H1 (cell line): ENCODE results near the gene MAP10. TPM values are rescaled to one million over a fixed set of nuclear protein-coding genes. Genes with fewer than 3 reads are reported as not detected.

Experiments
- CTCF ChIA-PET: fragments of 300-600 bp; sonication (Branson Sonifier 250); formaldehyde crosslinking; loops from one replicate; lab custom pipeline; 2021; ENCODE audit not compliant: partially characterized antibody; lab: Charles Lee
- POLR2A ChIA-PET: fragments of 300-600 bp; sonication (Branson Sonifier 250); formaldehyde crosslinking; loops from one replicate; lab custom pipeline; 2021; ENCODE audit warnings: inconsistent platforms; ENCODE audit not compliant: partially characterized antibody; lab: Charles Lee
- DNase-seq, 2 experiments: peaks; one replicate each; pipeline versions ENCODE4 v3.0.0 to v3.0.0-alpha.2; 2010 to 2022; ENCODE audit warnings: low spot score in 2 of 2, low read depth in 1 of 2, mixed read lengths in 1 of 2
- FAIRE-seq: peaks from 2 replicates; lab custom pipeline; 2011; peaks lifted over from hg19 to GRCh38; lab: Jason Lieb, UNC
- H2AFZ ChIP-seq: 2 replicates; pipeline ENCODE4 v1.8.1; 2012; ENCODE audit warnings: low read length, inconsistent platforms
- H2AK5ac ChIP-seq: 2 replicates; pipeline ENCODE4 v1.6.1; 2013; ENCODE audit warnings: low read depth, low read length
- H2BK120ac ChIP-seq: replicated peaks from 2 replicates; pipeline ENCODE3; 2013; ENCODE audit warnings: low read depth, low read length, inconsistent platforms
- H2BK12ac ChIP-seq: 2 replicates; pipeline ENCODE4 v1.6.1; 2013; ENCODE audit warnings: low read depth, low read length
- H2BK15ac ChIP-seq: 2 replicates; pipeline ENCODE4 v1.6.1; 2013; ENCODE audit warnings: low read length
- H2BK20ac ChIP-seq: 2 replicates; pipeline ENCODE4 v1.6.1; 2013; ENCODE audit warnings: low read length
- H2BK5ac ChIP-seq: 2 replicates; pipeline ENCODE4 v1.6.1; 2013; ENCODE audit warnings: low read depth, low read length
- H3K14ac ChIP-seq: 2 replicates; pipeline ENCODE4 v1.6.1; 2013; ENCODE audit warnings: inconsistent platforms; ENCODE audit not compliant: insufficient read length
- H3K18ac ChIP-seq: 2 replicates; pipeline ENCODE4 v1.6.1; 2013; ENCODE audit warnings: low read length; ENCODE audit errors: extremely low read depth
- H3K23ac ChIP-seq: 2 replicates; pipeline ENCODE4 v1.6.1; 2013; ENCODE audit warnings: inconsistent platforms; ENCODE audit not compliant: insufficient read length
- H3K23me2 ChIP-seq: 2 replicates; pipeline ENCODE4 v1.6.1; 2013; ENCODE audit warnings: low read depth, low read length
- H3K27ac ChIP-seq: 2 replicates; pipeline ENCODE4 v1.6.1; 2011; ENCODE audit warnings: low read depth, low read length, inconsistent platforms
- H3K27me3 ChIP-seq, 4 experiments: replicated peaks in 1 of 4; 1 replicate in 1 of 4; 2 replicates in 3 of 4; pipeline versions ENCODE4 v1.6.1 to v1.8.1; 2011 to 2013; ENCODE audit warnings: low read length in 3 of 4, mild to moderate bottlenecking in 3 of 4, inconsistent platforms in 2 of 4, mixed read lengths in 2 of 4, moderate library complexity in 1 of 4; ENCODE audit not compliant: control insufficient read depth in 3 of 4, insufficient read depth in 3 of 4; ENCODE audit errors: extremely low read depth in 1 of 4
- H3K36me3 ChIP-seq, 4 experiments: 2 replicates each; pipeline versions ENCODE4 v1.6.1 to v1.8.1; 2011 to 2013; ENCODE audit warnings: mild to moderate bottlenecking in 4 of 4, low read length in 3 of 4, moderate library complexity in 2 of 4, control low read depth in 1 of 4, inconsistent platforms in 1 of 4; ENCODE audit not compliant: insufficient read depth in 4 of 4, control insufficient read depth in 2 of 4
- H3K4ac ChIP-seq: replicated peaks from 2 replicates; pipeline ENCODE3; 2013; ENCODE audit warnings: low read length, low read depth, mixed read lengths, inconsistent platforms; ENCODE audit not compliant: insufficient read length
- H3K4me1 ChIP-seq, 4 experiments: replicated peaks in 1 of 4; 1 replicate in 1 of 4; 2 replicates in 3 of 4; pipeline versions ENCODE4 v1.6.1 to v1.8.1; 2011 to 2013; ENCODE audit warnings: low read length in 3 of 4, inconsistent platforms in 2 of 4, mixed read lengths in 1 of 4; ENCODE audit not compliant: insufficient read depth in 4 of 4, control insufficient read depth in 3 of 4
- H3K4me2 ChIP-seq, 2 experiments: 2 replicates each; pipeline versions ENCODE4 v1.6.1 to v1.8.1; 2011 to 2013; ENCODE audit warnings: low read depth in 2 of 2, low read length in 2 of 2, control low read depth in 1 of 2, inconsistent platforms in 1 of 2, mild to moderate bottlenecking in 1 of 2; ENCODE audit not compliant: insufficient read depth in 1 of 2
- H3K4me3 ChIP-seq, 4 experiments: fragments of 200-600, 300-600 bp in 1 of 4; sonication (generic), shearing (Covaris generic), sonication (Bioruptor Twin) in 1 of 4; 2 replicates each; pipeline versions ENCODE4 v1.5.1 to v1.8.1; 2011 to 2016; ENCODE audit warnings: low read length in 4 of 4, low read depth in 3 of 4, control low read depth in 2 of 4, inconsistent platforms in 2 of 4, mild to moderate bottlenecking in 2 of 4, mixed read lengths in 1 of 4, moderate library complexity in 1 of 4; ENCODE audit not compliant: insufficient read depth in 2 of 4; ENCODE audit errors: extremely low read depth in 1 of 4
- H3K56ac ChIP-seq: replicated peaks from 2 replicates; pipeline ENCODE3; 2013; ENCODE audit warnings: low read depth, mild to moderate bottlenecking, mixed read lengths, low read length, inconsistent platforms; ENCODE audit not compliant: insufficient read length
- H3K79me1 ChIP-seq: 2 replicates; pipeline ENCODE4 v1.6.1; 2013; ENCODE audit warnings: low read depth, low read length, control low read depth
- H3K79me2 ChIP-seq, 2 experiments: 2 replicates each; pipeline versions ENCODE4 v1.6.1 to v1.8.1; 2012 to 2013; ENCODE audit warnings: low read length in 2 of 2, mild to moderate bottlenecking in 2 of 2, inconsistent platforms in 1 of 2; ENCODE audit not compliant: insufficient read depth in 2 of 2, control insufficient read depth in 1 of 2
- H3K9ac ChIP-seq, 4 experiments: replicated peaks in 1 of 4; 1 replicate in 1 of 4; 2 replicates in 3 of 4; pipeline versions ENCODE4 v1.6.1 to v1.8.1; 2011 to 2013; ENCODE audit warnings: low read depth in 3 of 4, low read length in 3 of 4, control low read depth in 2 of 4, mild to moderate bottlenecking in 2 of 4, moderate library complexity in 2 of 4, inconsistent platforms in 1 of 4; ENCODE audit errors: extremely low read depth in 1 of 4
- H3K9me3 ChIP-seq, 2 experiments: 2 replicates each; pipeline versions ENCODE4 v1.6.1 to v1.8.1; 2012 to 2013; ENCODE audit warnings: mild to moderate bottlenecking in 2 of 2, moderate library complexity in 2 of 2, control low read depth in 1 of 2, inconsistent platforms in 1 of 2, low read depth in 1 of 2, low read length in 1 of 2, mixed read lengths in 1 of 2; ENCODE audit not compliant: insufficient read depth in 2 of 2
- H4K20me1 ChIP-seq, 2 experiments: replicated peaks in 1 of 2; 2 replicates each; pipeline versions ENCODE3 to v1.8.1; 2011 to 2013; ENCODE audit warnings: inconsistent platforms in 2 of 2, low read length in 2 of 2, mild to moderate bottlenecking in 1 of 2; ENCODE audit not compliant: insufficient read depth in 2 of 2, control insufficient read depth in 1 of 2
- H4K5ac ChIP-seq: 2 replicates; pipeline ENCODE4 v1.6.1; 2013; ENCODE audit warnings: low read length, low read depth, mixed read lengths, inconsistent platforms; ENCODE audit not compliant: insufficient read length
- H4K8ac ChIP-seq: 2 replicates; pipeline ENCODE4 v1.8.0; 2013; ENCODE audit warnings: mild to moderate bottlenecking, moderate library complexity, low read length, inconsistent platforms; ENCODE audit not compliant: insufficient read depth; ENCODE audit errors: extremely low read depth
- H4K91ac ChIP-seq: replicated peaks from 2 replicates; pipeline ENCODE3; 2013; ENCODE audit warnings: low read length, mixed read lengths, inconsistent platforms; ENCODE audit not compliant: insufficient read length
- POU5F1 ChIP-seq: IDR thresholded peaks from 2 replicates; pipeline ENCODE4 v1.6.1; 2011; ENCODE audit warnings: low read depth, mild to moderate bottlenecking, low read length, moderate library complexity
- WGBS, 2 experiments: shearing (Covaris generic) in 1 of 2; methylation state at CpG; one replicate each; pipeline versions ENCODE4 v1.1.6 to v1.1.7; 2013 to 2015; ENCODE audit warnings: low lambda C conversion rate in 2 of 2, mixed read lengths in 2 of 2, inconsistent platforms in 1 of 2, low coverage in 1 of 2, missing lambda C conversion rate in 1 of 2; ENCODE audit not compliant: insufficient replicate concordance in 2 of 2, insufficient coverage in 1 of 2, insufficient read length in 1 of 2; ENCODE audit errors: extremely low coverage in 1 of 2, missing lambda C conversion rate in 1 of 2; 5-methylcytosine and 5-hydroxymethylcytosine counted together
- polyA plus RNA-seq, 7 experiments: library from polyadenylated mRNA; depleted of rRNA in 3 of 7; stranded (reverse) in 5 of 7; unstranded in 2 of 7; fragments of >200 nt in 5 of 7; fragments of 200-250 nt in 2 of 7; gene quantifications; 1 replicate in 5 of 7; 2 replicates in 1 of 7; 4 replicates in 1 of 7; pipeline versions ENCODE4 v1.2.1 to v1.2.3, GENCODE V29; 2011 to 2013; ENCODE audit warnings: missing spikeins in 2 of 7, mixed read lengths in 2 of 7
- total RNA-seq: library from RNA; stranded (reverse); fragmentation: NEBNext Ultra II Directional; extraction: Animal tissue kit (Norgen Biotek cat#: 25700); gene quantifications from 2 replicates; pipeline ENCODE4 v1.2.1, GENCODE V29; 2021

The MAP10 gene
- total and polyA plus RNA-seq, 2 of the 8 experiments (the other 6 are each of a cell fraction or from before 2014, with no cell fraction given): 1.5 to 3.5 TPM

DNA sequence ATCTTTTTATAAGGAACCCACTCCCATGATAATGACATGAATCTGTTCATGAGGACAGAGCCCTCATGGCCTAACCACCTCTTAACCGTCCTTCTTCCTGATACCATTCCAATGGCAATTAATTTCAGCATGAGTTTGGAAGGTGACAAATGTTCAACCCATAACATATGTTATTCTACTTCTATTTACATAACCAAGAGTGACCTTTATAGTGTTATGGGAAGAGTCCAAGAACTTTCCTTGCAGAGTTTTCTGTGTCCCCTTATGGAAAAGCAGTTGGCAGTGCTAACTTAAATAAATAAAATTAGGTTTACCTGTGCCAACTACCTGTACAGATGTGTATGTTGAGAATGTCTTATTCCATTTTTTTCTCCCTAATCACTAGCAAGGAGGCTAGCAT, 11.1 kb downstream of the MAP10 start:
- H3K56ac ChIP-seq: no peak overlapping the region
- no peaks in the 10 kb centered on the region for H4K20me1 ChIP-seq
- H3K79me1 ChIP-seq: no peaks in the 10 kb centered on the region
- no peak overlapping the region for H3K23ac ChIP-seq
- no peak overlapping the region for H2BK5ac ChIP-seq
- CTCF ChIA-PET: no interaction called here
- H2AFZ ChIP-seq: no peak overlapping the region
- H2BK15ac ChIP-seq: no peak overlapping the region
- H3K18ac ChIP-seq: no peak overlapping the region
- FAIRE-seq: no peak
- no peaks in the 10 kb centered on the region for H3K79me2 ChIP-seq
- no peak overlapping the region for H2BK120ac ChIP-seq
- no peak for TF ChIP-seq POU5F1
- TF ChIP-seq, all 59 proteins: peak for 0
- 90% methylated on average over 1 of the region's 1 CpG; no CpG with 5 or more reads in 1 of the 2 experiments for WGBS, 2 experiments
- POLR2A ChIA-PET: no interaction called here
- no peaks in the 10 kb centered on the region for H3K36me3 ChIP-seq
- no peak overlapping the region for H4K5ac ChIP-seq
- no peak overlapping the region for H2BK20ac ChIP-seq
- no peak overlapping the region for H3K4me2 ChIP-seq
- H3K4me1 ChIP-seq: no peaks in the 10 kb centered on the region
- H3K14ac ChIP-seq: no peak overlapping the region
- H3K4me3 ChIP-seq: no peak overlapping the region
- H2AK5ac ChIP-seq: no peak overlapping the region
- H3K4ac ChIP-seq: no peak overlapping the region
- H3K27me3 ChIP-seq: no peaks in the 10 kb centered on the region
- no peak overlapping the region for H3K27ac ChIP-seq
- DNase-seq: no peak
- H3K9ac ChIP-seq: no peak overlapping the region
- H3K23me2 ChIP-seq: no peaks in the 10 kb centered on the region
- H4K91ac ChIP-seq: no peak overlapping the region
- no peak overlapping the region for H4K8ac ChIP-seq
- no peak overlapping the region for H2BK12ac ChIP-seq
- H3K9me3 ChIP-seq: no peaks in the 10 kb centered on the region
